A673 (cell line): ENCODE measurements around the gene FRMD3.

Experiments
- EZH2 ChIP-seq: fragments of 200-600 bp; sonication (generic); IDR thresholded peaks from 2 replicates; pipeline ENCODE4 v1.6.1; 2017; ENCODE audit warnings: borderline replicate concordance, low read depth, mild to moderate bottlenecking, mixed read lengths, antibody characterized with exemption, low read length; ENCODE audit not compliant: poor library complexity, severe bottlenecking
- TF ChIP-seq, protein P1 (sequence below): fragments of 300-800, 200-600 bp; sonication (generic); conservative IDR thresholded peaks from 2 replicates; pipeline ENCODE4 v1.5.1; 2017; ENCODE audit warnings: low read depth, mild to moderate bottlenecking, antibody characterized with exemption, low read length, moderate library complexity, mixed read lengths

DNA sequence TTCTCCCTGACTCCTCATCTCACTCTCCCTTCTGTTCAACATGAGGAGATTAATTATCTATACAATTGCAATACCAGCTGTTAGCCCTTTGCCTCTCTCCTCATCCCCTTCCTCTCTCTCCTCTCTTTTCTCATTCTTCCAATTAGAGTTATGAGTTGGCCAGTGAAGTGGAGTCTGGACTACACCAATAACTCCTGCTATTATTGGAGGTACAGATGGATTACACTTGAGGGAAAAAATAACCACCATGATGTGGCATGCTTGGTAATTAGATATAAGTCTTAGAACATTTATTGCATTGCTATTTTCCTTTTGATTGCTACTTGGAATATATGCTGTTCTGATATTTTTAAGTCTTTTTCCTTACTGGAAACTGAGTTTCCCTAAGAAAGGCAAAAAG lies 159.2 kb downstream of the FRMD3 start:
- TF ChIP-seq, protein P1, sequence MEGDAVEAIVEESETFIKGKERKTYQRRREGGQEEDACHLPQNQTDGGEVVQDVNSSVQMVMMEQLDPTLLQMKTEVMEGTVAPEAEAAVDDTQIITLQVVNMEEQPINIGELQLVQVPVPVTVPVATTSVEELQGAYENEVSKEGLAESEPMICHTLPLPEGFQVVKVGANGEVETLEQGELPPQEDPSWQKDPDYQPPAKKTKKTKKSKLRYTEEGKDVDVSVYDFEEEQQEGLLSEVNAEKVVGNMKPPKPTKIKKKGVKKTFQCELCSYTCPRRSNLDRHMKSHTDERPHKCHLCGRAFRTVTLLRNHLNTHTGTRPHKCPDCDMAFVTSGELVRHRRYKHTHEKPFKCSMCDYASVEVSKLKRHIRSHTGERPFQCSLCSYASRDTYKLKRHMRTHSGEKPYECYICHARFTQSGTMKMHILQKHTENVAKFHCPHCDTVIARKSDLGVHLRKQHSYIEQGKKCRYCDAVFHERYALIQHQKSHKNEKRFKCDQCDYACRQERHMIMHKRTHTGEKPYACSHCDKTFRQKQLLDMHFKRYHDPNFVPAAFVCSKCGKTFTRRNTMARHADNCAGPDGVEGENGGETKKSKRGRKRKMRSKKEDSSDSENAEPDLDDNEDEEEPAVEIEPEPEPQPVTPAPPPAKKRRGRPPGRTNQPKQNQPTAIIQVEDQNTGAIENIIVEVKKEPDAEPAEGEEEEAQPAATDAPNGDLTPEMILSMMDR: no peak
- no peak for TF ChIP-seq EZH2
